Measurements from ENCODE around the gene MAP3K20.
"Not testable (repeated sequence)": the region's sequence is repeated elsewhere in the genome, so short reads cannot be mapped to it uniquely, and the experiment has no call there.

Gene MAP3K20

DNA sequence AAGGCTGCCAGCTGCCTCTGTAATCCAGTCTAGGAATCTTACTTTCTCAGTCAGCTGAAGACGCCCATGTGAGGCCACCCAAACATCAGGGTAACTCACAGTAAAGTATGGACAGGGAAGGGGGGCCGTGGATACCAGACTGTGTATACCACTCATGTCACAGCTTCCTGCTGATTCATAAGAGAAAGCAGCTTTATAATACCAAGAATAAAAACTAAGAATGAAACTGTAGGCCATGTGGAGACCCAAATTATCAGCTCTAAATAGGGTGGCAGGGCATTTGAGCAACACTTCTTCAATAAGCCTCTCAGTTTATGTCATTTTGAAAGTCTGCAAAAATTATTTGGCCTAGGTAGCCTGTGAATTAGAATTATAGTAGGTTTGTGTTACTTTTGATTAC lies 164.0 kb downstream of the MAP3K20 start:
- no peak for DNase-seq

DNA sequence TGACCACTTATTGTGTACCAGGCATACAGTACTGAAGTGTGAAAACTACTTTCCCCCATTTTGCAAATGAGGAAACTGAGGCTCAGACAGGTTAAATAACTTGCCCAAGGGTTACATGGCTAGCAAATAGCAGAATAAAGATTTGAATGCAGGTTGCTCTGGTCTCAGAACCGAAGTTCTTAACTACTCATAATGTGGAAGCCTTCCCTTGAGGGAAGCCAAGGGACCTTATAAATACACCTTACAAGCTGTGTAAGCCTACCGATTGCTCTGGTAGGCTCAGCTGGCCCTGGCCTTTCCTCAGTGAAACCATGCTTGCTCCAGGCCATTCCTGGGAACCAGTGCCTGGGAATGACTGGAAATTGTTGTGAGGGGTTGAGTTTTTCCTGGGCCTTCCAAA lies 164.4 kb downstream of the MAP3K20 start:
- DNase-seq = no peak

DNA sequence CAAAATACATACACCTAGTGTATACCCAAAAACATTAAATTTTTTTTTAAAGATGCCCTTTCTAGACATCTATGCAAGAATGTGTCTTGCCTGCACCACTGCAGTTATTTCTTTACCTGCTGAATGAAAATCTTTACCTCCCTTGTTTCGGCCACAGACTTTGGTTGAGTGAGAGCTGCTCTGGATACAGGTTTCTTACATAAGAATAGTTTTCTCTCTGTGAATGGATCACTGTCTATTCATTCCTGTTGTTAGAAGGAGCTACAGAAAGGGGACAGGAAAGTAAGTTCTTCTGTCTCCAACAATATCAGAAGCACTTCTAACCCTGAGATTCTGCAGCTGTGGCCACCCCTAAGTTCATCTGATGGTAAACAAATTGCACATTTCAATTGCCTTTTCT lies 166.0 kb downstream of the MAP3K20 start:
- DNase-seq = no peak

DNA sequence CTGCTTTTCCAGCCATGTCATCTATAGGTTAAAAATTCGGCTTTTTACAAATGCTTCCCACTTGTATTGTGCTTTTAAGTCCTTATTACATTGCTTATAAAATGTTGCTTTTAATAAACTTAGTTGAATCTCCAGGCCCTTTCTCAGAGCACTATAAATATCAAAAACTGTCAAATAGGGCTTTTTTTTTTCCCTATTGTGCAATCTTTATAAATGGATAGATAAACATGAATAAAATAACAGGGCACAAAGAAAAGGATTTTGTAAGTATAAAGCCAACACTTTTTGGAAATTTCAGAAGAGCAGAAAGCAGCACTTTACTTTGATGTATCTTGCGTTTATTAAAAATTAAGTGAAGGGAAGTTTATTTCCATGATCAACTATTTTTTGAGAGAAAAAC lies 171.5 kb downstream of the MAP3K20 start:
- DNase-seq = no peak

DNA sequence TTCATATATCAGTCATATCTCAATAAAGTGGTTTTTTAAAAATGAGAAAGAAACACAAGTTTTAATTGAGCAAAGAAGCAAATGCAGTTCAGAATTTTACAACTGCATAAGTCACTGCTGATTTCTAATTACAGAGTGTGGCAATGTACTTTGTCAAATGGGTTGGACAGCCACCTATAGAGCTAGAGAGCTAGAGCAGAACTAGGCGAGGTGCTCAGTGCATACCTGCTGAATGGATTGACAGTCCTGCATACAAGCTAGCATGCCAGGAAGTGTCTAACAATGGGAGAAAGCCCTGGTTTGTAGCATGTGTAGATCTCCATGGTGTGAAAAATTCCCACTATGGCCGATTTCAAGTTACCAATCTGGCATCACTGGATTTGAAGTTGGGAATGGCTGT lies 172.7 kb downstream of the MAP3K20 start:
- DNase-seq = no peak

DNA sequence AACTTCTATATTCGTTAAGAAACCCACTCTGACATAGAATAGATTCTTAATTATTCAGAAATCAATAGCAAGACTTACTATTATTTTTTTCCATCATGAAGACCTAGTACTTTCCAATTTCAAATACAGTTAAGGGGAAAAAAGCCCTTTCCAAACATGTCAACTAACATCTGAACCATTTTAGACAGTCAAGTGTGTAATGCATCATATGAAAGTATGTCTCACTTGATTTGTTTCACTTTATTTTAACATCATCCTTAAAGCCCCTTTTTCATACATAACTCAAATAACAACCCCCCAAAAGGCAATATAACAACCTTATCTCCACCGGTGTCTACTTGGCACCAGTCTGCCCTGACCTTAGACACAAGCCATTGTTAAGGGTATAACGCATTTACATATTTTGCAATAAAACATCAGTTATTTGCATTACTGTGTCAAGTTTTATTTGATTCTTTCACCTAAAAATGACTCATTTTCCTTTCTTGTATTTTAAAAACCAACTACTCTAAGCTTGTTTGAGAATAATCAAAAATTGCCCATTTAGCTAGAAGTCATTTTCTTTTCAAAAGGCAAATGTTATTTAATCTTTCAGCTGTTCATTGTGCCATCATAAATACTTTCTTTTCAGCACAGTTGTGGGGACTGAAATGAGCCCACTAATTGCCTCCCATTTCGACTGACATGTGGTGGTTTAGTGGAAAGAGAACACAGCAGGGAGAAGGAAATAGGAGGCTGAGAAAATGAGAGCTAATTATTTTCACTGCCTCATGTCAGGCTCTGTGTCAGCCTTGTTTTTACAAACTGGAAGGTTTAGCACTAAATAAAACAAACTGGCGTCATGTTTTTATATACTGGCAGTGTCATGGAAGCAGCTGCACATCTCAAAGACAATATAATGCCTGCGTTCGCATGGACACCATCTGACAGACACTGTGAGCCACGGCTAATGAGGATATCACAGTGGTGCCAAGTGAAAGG lies 174.3 kb downstream of the MAP3K20 start:
- DNase-seq = no peak

DNA sequence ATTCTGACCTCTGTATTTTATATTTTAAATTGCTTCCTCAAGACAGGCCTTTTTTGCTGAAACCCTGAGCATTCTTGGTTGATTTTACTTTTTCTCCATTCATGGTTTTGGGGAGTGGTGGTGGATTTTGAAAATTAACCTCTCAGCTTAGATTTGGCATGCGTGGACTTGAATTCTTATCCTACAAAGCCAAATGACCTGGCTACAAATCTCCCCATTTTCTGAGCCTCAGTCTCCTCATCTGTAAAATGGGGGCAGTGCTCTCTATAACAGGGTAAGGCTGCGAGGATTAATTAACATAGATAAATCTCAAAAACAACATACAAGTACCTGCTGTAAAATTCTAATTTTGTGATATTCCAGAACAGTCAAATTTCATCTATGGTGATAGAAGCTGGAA lies 175.6 kb downstream of the MAP3K20 start:
- DNase-seq = no peak

DNA sequence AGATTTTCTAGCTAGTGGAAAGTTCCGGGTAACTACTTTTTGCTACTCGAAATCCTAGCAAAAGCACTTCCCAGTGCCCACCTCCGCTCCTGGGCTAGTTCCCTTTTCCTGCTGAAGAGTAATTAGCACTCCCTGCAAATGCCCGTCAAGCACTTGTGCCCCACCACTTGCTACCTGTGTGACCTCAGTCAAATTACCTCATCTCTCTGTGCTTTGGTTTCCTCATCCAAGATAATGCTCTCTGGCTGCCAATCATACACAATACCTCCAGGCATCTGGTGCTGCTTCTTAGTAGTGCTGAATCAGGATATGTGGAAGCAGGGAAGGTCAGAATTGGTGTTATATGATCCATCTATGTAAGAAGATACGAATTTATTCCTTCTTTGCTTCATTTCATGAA lies 176.9 kb downstream of the MAP3K20 start:
- DNase-seq = no peak

DNA sequence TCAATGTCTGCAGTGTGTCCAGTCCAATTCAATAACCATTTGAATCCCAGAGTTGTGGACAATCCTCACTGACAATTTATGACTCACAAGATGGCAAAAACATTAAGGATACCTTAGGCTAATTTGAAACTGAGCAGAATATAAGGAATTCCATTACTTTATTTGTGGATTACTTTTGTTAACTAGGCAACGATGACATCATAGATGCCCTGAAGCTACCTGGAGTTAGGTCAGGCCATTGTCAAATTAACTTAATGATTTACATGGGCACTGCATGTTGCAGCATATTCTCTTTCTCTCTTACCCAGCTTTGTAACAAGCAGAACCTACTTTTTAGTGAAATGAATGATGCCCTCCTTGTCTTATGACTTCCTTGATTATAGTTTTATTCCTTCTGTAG lies 179.0 kb downstream of the MAP3K20 start:
- no peak for DNase-seq

DNA sequence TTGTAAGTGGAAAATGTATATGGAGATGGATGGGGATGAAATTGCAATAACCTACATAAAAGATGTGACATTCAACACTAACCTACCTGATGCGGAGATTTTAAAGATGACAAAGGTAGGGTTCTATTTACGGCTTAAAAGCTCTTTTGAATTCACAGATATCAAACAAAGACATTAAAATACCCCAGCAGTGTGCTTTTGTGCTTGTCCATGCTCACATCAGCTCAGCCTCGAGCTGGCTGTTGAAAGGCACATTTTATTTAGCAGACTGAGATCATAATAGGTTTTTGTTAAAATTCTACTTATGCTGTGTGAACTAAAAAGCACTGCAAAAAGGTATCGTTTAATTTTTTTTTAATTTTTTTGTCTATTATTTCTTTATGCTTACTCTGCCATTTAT lies 183.1 kb downstream of the MAP3K20 start:
- DNase-seq = no peak

DNA sequence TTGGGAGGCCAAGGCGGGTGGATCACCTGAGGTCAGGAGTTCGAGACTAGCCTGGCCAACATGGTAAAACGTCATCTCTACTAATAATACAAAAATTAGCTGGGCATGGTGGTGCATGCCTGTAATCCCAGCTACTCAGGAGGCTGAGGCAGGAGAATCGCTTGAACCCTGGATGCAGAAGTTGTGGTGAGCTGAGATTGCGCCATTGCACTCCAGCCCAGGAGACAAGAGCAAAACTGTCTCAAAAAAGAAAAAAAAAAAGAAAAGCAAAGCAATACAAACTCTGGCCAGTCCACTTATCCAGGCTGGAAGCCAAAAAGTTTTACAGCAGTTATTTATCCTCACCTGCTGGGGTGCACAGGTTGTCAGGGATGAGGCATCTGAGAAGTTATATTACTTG lies 186.7 kb downstream of the MAP3K20 start:
- DNase-seq = not testable (repeated sequence)

DNA sequence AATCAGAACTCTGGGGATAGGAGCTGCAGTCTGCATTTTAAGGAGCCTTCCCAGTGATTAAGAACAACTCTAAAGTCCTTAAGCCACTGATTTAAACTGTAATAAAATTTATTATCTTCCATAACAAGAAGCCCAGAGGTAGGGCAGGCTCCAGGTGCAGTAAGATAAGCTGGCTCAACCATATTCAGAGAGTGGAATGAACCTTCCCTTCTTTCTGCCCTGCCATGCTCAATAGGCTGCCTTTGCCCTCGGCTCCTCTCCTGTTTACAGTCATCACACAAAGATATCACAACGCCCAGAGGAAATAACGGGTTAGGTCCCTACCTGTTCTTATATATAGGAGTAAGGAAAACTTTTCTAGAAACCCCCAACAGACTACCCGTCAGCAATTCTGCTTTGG lies 188.5 kb downstream of the MAP3K20 start:
- no peak for DNase-seq

DNA sequence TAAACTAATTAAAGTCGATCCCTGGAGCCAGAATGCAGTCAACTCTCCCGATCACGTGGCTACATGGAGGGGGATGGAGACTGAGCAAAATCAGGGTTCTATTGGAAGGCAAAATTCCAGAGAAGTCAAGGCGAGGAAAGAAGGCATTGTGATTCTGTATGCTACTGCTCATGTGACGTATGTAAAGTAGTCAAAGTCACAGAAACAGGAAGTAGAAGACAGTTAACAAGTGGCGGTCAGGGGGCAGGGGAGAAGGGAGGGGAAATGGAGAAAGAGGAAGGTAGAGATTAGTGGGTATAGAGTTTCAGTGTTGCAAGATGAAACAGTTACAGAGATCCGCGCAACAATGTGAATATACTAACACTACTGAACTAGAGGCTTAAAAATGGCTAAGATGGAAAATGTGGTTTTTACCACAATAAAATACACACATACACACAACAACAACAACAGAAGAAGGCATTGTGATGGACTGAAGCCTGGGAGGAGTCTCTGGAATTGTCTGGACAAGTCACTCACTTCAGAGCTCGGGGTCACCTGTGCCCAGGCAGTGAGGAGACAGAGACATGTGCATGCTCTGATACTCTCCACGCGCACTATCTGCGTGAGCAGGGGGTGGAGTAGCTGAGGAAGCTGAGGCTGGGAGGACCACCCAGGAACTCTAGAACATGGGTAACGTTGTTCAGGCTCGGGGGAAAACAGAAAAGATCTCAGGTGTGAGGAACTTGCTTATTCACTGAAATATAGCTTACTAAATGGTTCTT lies 189.1 kb downstream of the MAP3K20 start:
- DNase-seq = no peak

DNA sequence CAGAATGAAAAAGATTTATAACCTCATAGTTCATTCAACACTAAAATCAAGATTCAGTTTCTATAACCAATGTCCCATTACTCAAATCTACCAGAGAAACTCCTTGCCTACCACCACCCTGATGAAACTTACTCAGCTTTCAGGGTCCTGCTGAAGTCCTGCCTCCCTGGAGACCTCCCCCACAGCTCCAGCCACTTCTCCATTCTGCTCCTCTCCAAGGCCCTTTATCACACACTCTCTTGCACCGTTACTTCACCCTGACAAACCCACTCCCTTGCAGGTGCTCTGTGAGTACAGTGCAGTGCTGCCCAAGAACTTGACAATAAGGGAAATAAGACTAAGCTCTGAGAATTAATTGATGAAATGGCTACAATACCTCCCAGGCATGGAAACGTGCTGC lies 195.5 kb downstream of the MAP3K20 start:
- no peak for DNase-seq

DNA sequence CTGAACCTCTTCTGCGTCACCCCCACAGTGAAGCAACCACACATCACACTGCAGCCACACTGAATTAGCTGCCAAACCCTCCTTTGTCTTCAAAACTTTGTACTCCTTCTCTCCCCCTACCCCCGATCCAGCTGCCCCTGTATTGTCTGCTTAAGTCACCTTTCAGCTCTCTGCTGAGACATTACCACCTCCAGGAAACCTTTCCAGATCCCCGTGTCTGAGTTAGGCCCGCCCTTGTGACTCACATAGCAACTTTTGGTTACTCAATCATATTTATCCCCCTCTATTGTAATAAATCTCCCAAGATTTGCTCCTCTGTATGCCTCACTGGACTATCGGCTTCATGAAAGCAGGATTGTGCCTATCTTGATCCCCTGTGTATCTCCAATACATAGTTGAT lies 196.2 kb downstream of the MAP3K20 start:
- DNase-seq = no peak

DNA sequence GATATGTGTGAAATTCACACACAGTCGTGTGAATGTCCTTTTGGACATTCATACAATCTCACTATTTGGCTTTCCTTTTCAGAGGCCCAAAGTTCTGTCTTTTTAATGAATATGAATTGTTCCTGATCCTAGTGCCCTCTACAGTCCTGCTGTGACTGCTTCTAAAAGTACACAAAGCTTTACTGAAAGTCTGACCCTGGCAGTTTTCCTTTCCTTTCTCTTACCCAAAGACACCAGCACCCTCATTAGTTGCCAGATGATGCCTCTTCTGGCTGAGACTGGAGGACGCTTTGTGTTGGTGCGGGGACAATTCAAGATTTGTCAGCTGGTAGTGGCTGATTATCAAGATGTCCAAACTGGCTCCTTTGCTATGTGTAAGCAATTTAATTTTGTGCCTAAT lies 197.2 kb downstream of the MAP3K20 start:
- DNase-seq = no peak

DNA sequence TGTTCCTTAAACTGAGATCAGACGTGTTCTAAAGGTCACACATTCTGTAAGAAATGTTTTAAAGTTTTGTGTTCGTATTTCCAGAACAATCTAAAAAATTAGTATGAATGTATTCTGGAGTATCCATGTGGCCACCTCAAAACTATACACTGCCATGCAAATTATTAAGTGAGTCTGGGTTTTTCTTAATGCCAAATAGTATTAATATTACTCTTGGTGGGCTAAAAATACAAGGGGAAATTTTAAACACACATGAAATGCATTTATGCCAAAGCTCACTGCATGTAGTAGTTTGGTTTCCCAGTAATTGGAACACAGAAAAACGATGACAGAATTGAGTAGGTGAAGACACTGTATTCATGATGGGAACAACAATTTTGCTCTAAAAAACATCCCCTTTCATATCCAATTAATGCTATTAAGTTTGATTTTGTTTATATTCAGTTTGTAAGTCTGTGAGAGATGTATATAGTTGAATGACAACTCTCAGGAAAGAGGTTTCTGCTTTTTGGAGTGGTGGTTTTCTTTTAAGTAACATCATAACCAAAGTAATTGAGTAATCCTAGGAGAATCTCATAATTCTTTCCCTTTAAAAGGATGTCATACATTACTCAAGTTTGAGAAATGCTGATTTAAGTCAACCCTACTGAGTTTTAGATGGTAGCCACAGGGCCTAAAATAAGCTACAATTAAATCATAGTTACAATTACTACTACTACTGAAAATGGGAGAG lies 203.3 kb downstream of the MAP3K20 start:
- no peak for DNase-seq

DNA sequence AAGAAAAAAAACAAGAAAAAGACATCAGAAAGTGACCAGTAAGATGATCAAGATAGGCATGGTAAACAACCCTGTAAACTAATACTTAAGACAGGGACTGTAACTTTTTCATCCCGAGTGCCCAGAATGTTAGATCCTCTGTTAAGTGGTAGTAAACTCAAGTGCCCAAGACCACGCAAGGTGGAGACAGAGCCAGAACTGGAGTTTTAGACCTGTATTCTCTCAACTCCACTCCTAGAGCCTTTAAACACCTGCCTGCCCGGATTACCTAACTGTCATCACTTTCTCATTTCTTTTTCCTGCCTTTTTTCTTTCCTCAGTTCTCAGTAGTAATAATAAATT lies 203.9 kb downstream of the MAP3K20 start:
- DNase-seq = no peak

DNA sequence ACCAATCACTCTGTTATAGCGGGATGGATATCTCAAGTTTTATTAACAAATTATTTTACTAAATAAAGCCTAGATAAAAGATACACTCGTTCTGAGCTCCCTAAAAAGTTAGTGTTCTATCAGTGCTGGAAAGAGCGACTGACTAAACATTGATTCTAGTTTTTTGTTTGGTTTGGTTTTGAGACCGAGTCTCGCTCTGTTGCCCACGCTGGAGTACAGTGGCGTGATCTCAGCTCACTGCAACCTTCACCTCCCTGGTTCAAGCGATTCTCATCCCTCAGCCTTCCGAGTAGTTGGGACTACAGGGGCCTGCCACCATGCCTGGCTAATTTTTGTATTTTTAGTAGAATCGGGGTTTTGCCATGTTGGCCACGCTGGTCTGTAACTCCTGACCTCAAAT lies 205.2 kb downstream of the MAP3K20 start:
- DNase-seq = no peak

DNA sequence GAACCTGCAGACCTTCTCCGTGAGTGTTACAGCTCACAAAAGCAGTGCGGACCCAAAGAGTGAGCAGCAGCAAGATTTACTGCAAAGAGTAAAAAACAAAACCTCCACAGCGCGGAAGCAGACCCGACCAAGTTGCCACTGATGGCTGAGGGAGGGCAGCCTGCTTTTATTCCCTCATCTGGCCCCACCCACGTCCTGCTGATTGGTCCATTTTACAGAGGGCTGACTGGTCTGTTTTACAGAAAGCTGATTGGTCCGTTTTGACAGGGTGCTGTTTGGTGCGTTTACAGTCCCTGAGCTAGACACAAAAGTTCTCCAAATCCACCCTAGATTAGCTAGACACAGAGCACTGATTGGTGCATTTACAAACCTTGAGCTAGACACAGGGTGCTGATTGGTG lies 206.3 kb downstream of the MAP3K20 start:
- DNase-seq = not testable (repeated sequence)

DNA sequence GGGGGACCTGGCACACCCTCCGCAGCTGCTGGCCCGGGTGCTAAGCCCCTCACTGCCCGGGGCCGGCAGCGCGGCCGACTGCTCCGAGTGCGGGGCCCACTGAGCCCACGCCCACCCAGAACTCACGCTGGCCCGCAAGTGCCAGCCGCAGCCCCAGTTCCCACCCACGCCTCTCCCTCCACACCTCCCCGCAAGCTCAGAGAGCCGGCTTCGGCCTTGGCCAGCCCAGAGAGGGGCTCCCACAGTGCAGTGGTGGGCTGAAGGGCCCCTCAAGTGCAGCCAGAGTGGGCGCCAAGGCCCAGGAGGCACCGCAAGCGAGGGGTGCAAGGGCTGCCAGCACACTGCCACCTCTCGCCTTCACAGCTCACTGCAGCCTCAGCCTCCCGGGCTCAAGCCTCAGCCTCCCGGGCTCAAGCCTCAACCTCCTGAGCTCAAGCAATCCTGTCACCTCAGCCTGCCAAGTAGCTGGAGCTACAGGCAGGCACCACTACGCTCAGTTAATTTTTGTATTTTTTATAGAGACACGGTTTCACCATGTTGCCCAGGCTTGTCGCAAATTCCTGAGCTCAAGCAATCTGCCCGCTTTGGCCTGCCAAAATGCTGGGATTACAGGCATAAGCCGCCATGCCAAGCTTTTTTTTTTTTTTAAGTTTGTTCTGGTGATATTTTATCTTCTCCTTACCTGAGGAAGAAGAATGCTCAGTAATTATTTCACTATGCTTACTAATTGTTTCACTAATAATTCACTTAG lies 207.3 kb downstream of the MAP3K20 start:
- DNase-seq = no peak

DNA sequence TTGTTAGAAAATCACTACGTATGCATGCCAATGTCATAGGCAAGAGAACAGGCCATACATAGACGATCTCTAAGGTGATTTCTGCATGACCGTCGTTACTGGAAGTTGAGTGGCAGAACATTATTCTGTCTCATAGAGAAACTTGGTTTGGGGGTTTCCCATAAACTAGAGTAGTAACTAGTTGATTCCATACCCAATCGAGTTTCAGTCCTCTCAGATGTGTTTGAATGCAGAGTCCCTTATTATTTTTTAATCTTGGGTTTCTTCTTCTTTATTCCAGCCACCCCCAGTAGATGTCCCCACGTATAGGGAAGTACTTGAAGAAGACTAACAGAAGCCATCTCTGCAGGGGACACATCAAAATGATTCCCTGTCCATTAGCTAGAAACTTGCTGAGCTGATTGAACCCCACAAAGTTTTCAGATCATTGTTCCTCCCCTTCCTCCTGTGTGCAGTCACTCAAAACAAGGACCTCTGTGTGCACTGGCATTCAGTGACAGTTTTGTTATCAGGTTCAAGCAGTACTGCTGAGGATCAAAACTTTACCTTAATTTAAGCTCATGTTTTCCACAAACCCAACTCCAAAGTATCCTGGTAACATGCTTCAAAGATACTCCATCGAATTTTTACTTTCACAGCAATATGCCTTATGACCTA lies 210.6 kb downstream of the MAP3K20 start:
- no peak for DNase-seq
